Left lung (tissue), 10 donors: ENCODE measurements around the gene NOLC1. TPM values are rescaled to one million over a fixed set of nuclear protein-coding genes. Genes with fewer than 3 reads are reported as not detected.
A peak's percentile ranks its signal among the peaks of the same experiment; 100 is the strongest.

Experiments used
- ATAC-seq: fragments of 200-7000 bp; cut with Tn5 transposase; one replicate; pipeline ENCODE4 v1.9.1; 2020; ENCODE audit warnings: moderate library complexity
- DNase-seq, 4 donors: peaks; one replicate each; pipeline ENCODE4 v3.0.0-alpha.2; 2013 to 2020
- H3K27ac ChIP-seq, 2 donors: fragments of 200-600 bp; sonication (generic) in 1 of 2; one replicate each; pipeline versions ENCODE4 v1.5.0 to v1.8.0; 2020 to 2021
- H3K27me3 ChIP-seq, 2 donors: fragments of 200-600 bp; sonication (generic) in 1 of 2; one replicate each; pipeline versions ENCODE4 v1.5.0 to v1.8.0; 2020 to 2021
- H3K36me3 ChIP-seq, 2 donors: fragments of 200-600 bp; sonication (generic) in 1 of 2; one replicate each; pipeline versions ENCODE4 v1.5.0 to v1.8.0; 2020 to 2021
- H3K4me1 ChIP-seq, 2 donors: fragments of 200-600 bp; one replicate each; pipeline ENCODE4 v1.8.0; 2021
- H3K4me3 ChIP-seq, 2 donors: fragments of 200-600 bp; sonication (generic) in 1 of 2; one replicate each; pipeline versions ENCODE4 v1.5.0 to v1.8.0; 2020 to 2021; ENCODE audit warnings: mild to moderate bottlenecking in 1 of 2
- H3K9me3 ChIP-seq, 2 donors: fragments of 200-600 bp; sonication (generic) in 1 of 2; one replicate each; pipeline versions ENCODE4 v1.5.0 to v1.8.0; 2020 to 2021
- CTCF ChIP-seq, 2 donors: fragments of 200-600 bp; sonication (generic) in 1 of 2; IDR thresholded peaks; one replicate each; pipeline versions ENCODE4 v1.5.0 to v1.8.0; 2021; ENCODE audit warnings: antibody characterized with exemption in 2 of 2
- intact Hi-C, 2 donors: fragments of 100-400 bp; cut with DNase I; formaldehyde crosslinking; loops; one replicate each; pipeline versions ENCODE4 v1.11.2 to v1.14.2; 2022
- polyA plus RNA-seq, 6 donors: library from polyadenylated mRNA; unstranded; fragments of 120-200 nt; gene quantifications; one replicate each; pipeline ENCODE4 v1.2.1, GENCODE V29; 2013; ENCODE audit not compliant: insufficient read length in 6 of 6
- total RNA-seq, 2 donors: library from RNA; stranded (reverse); fragmentation: NEBNext Ultra II Directional; extraction: Animal tissue kit (Norgen Biotek cat#: 25700); gene quantifications; one replicate each; pipeline ENCODE4 v1.2.1, GENCODE V29; 2021
- donor health status: DM: no; HTN: yes; CAD: no.
- donor health status: DM: no; HTN: no; CAD: no.

NOLC1 gene
- total and polyA plus RNA-seq, 8 donors = 34.1 to 95.7 (median 80.9) TPM

- Histone ChIP-seq H3K4me3 (peak overlapping the region; percentile 88 to 89), H3K36me3 (peaks cover 0 to 11% of the 10 kb centered on the region in 2 donors), H3K9me3 (no peaks in the 10 kb centered on the region), H3K4me1 (peaks cover 17 to 49% of the 10 kb centered on the region in 2 donors), H3K27ac (peak overlapping the region; percentile 89 to 95), H3K27me3 (no peaks in the 10 kb centered on the region)
- ATAC-seq = peak; percentile 38
- TF ChIP-seq CTCF (IDR thresholded peaks at IDR 0.05) = no peak
- peak in 3 of 4 donors; percentile 76 to 90 (median 82) for DNase-seq
- intact Hi-C loops = no loop called here
Observed at GRCh38 chr10:102133373-102134195, 18.6 kb upstream of the NOLC1 start.

- Histone ChIP-seq H3K4me1 (peaks cover 17 to 49% of the 10 kb centered on the region in 2 donors), H3K27ac (peak overlapping the region in 1 of 2 donors; percentile 89), H3K9me3 (no peaks in the 10 kb centered on the region), H3K36me3 (peaks cover 0 to 19% of the 10 kb centered on the region in 2 donors), H3K27me3 (no peaks in the 10 kb centered on the region), H3K4me3 (peak overlapping the region; percentile 88 to 89)
- no peak for TF ChIP-seq CTCF (IDR thresholded peaks at IDR 0.05)
- intact Hi-C loops = no loop called here
- DNase-seq (no peak), ATAC-seq (no peak)
Observed at GRCh38 chr10:102134416-102134815, 17.8 kb upstream of the NOLC1 start.

- ATAC-seq (peak; percentile 29), DNase-seq (no peak)
- Histone ChIP-seq H3K27me3 (no peaks in the 10 kb centered on the region), H3K27ac (peak overlapping the region in 1 of 2 donors; percentile 71), H3K9me3 (no peaks in the 10 kb centered on the region), H3K4me1 (peaks cover 17 to 49% of the 10 kb centered on the region in 2 donors), H3K36me3 (peaks cover 0 to 35% of the 10 kb centered on the region in 2 donors), H3K4me3 (peak overlapping the region in 1 of 2 donors; percentile 1)
- intact Hi-C loops = no loop called here
- TF ChIP-seq CTCF (IDR thresholded peaks at IDR 0.05) = no peak
Observed at GRCh38 chr10:102135956-102136526, 16.1 kb upstream of the NOLC1 start.

GRCh38 chr10:102139281-102140110 lies 12.7 kb upstream of the NOLC1 start:
- intact Hi-C loops = no loop called here
- no peak overlapping the region for H3K4me3 ChIP-seq
- peaks cover 8 to 26% of the 10 kb centered on the region in 2 donors for H3K4me1 ChIP-seq
- no peak for DNase-seq
- ATAC-seq = no peak
- H3K36me3 ChIP-seq = peaks cover 0 to 70% of the 10 kb centered on the region in 2 donors
- TF ChIP-seq CTCF (IDR thresholded peaks at IDR 0.05) = no peak
- no peak overlapping the region for H3K27ac ChIP-seq
- H3K27me3 ChIP-seq = no peaks in the 10 kb centered on the region
- H3K9me3 ChIP-seq = no peaks in the 10 kb centered on the region
